ENCODE measurements around the gene FIG4.

GRCh38 chr6:109861946-109862345 lies 170.8 kb downstream of the FIG4 start:
- no peak for TF ChIP-seq CTCF (IDR thresholded peaks at IDR 0.05; ENCODE audit: low read depth, low read length, poor library complexity, severe bottlenecking)
- TF ChIP-seq EZH2phosphoT487 (IDR thresholded peaks at IDR 0.05; ENCODE audit: borderline replicate concordance, low read length), result no peak
